IMR-90 (cell line): ENCODE measurements around the gene NOA1. TPM values are rescaled to one million over a fixed set of nuclear protein-coding genes. Genes with fewer than 3 reads are reported as not detected.

Source experiments
- ATAC-seq: fragments of 200-7000 bp; cut with Tn5 transposase; 2 replicates; pipeline ENCODE4 v1.9.1; 2020; ENCODE audit warnings: low read depth, mild to moderate bottlenecking, moderate library complexity
- BruUV-seq: library from RNA; stranded (reverse); fragments of 400-500 nt; replicated peaks from 2 replicates; lab custom pipeline; 2021; lab: Mats Ljungman, UMichigan
- CTCF ChIA-PET: fragments of 300-600 bp; formaldehyde crosslinking; extraction: SDS; loops from one replicate; lab custom pipeline; 2021; ENCODE audit warnings: antibody characterized with exemption; lab: Yijun Ruan, JAX
- POLR2A ChIA-PET: fragments of 300-600 bp; sonication (Branson Sonifier 250); formaldehyde crosslinking; loops from one replicate; lab custom pipeline; 2022; ENCODE audit warnings: antibody characterized with exemption; ENCODE audit not compliant: unreplicated experiment; lab: Charles Lee
- DNase-seq: peaks from one replicate; pipeline ENCODE4 v3.0.0; 2013
- H2AFZ ChIP-seq: replicated peaks from 2 replicates; pipeline ENCODE3; 2013; ENCODE audit warnings: low read length, mild to moderate bottlenecking; ENCODE audit not compliant: poor library complexity
- H2AK5ac ChIP-seq: 2 replicates; pipeline ENCODE4 v1.6.1; 2013; ENCODE audit warnings: low read depth, low read length, inconsistent platforms
- H2AK9ac ChIP-seq: replicated peaks from 2 replicates; pipeline ENCODE3; 2013; ENCODE audit warnings: mild to moderate bottlenecking, low read depth, low read length, moderate library complexity; ENCODE audit not compliant: poor library complexity
- H2BK120ac ChIP-seq: 2 replicates; pipeline ENCODE4 v1.6.1; 2013; ENCODE audit warnings: low read depth, low read length, inconsistent platforms
- H2BK15ac ChIP-seq: 3 replicates; pipeline ENCODE4 v1.6.1; 2013; ENCODE audit warnings: low read depth, low read length, inconsistent platforms
- H2BK20ac ChIP-seq: 2 replicates; pipeline ENCODE4 v1.6.1; 2013; ENCODE audit warnings: low read depth, mild to moderate bottlenecking, inconsistent platforms, low read length, moderate library complexity
- H2BK5ac ChIP-seq: 2 replicates; pipeline ENCODE4 v1.6.1; 2013; ENCODE audit warnings: mild to moderate bottlenecking, low read depth, low read length, inconsistent platforms; ENCODE audit not compliant: poor library complexity, severe bottlenecking
- H3K14ac ChIP-seq: replicated peaks from 2 replicates; pipeline ENCODE4 v1.6.1; 2013; ENCODE audit warnings: low read depth, low read length, inconsistent platforms
- H3K18ac ChIP-seq: 2 replicates; pipeline ENCODE4 v1.6.1; 2013; ENCODE audit warnings: low read depth, low read length, control low read depth
- H3K23ac ChIP-seq: 2 replicates; pipeline ENCODE4 v1.6.1; 2013; ENCODE audit warnings: low read depth, low read length, inconsistent platforms
- H3K27ac ChIP-seq: 2 replicates; pipeline ENCODE4 v1.5.1; 2013; ENCODE audit warnings: mild to moderate bottlenecking, control low read depth, low read length; ENCODE audit not compliant: insufficient read depth
- H3K27me3 ChIP-seq: 2 replicates; pipeline ENCODE4 v1.6.1; 2013; ENCODE audit warnings: low read length; ENCODE audit not compliant: control insufficient read depth, insufficient read depth
- H3K36me3 ChIP-seq: 2 replicates; pipeline ENCODE4 v1.6.1; 2013; ENCODE audit warnings: low read length, mixed read lengths; ENCODE audit not compliant: control insufficient read depth, insufficient read depth
- H3K4ac ChIP-seq: 2 replicates; pipeline ENCODE4 v1.6.1; 2013; ENCODE audit warnings: low read depth, low read length, inconsistent platforms
- H3K4me1 ChIP-seq: 2 replicates; pipeline ENCODE4 v1.6.1; 2013; ENCODE audit warnings: low read length, mixed read lengths; ENCODE audit not compliant: control insufficient read depth, insufficient read depth
- H3K4me2 ChIP-seq: 2 replicates; pipeline ENCODE4 v1.6.1; 2013; ENCODE audit warnings: low read depth, mild to moderate bottlenecking, control low read depth, low read length, moderate library complexity
- H3K4me3 ChIP-seq: 2 replicates; pipeline ENCODE4 v1.5.1; 2013; ENCODE audit warnings: low read depth, mild to moderate bottlenecking, control low read depth, low read length, moderate library complexity; ENCODE audit not compliant: insufficient read depth
- H3K56ac ChIP-seq: 2 replicates; pipeline ENCODE4 v1.6.1; 2013; ENCODE audit warnings: low read length, inconsistent platforms; ENCODE audit not compliant: insufficient read depth; ENCODE audit errors: extremely low read depth
- H3K79me1 ChIP-seq, 2 experiments: 2 replicates each; pipeline ENCODE4 v1.6.1; 2013; ENCODE audit warnings: low read length in 2 of 2, inconsistent platforms in 1 of 2, low read depth in 1 of 2
- H3K9ac ChIP-seq: 2 replicates; pipeline ENCODE4 v1.6.1; 2013; ENCODE audit warnings: low read depth, low read length, control low read depth
- H3K9me1 ChIP-seq: 2 replicates; pipeline ENCODE4 v1.6.1; 2013; ENCODE audit warnings: low read length, inconsistent platforms; ENCODE audit not compliant: insufficient read depth
- H3K9me3 ChIP-seq: 2 replicates; pipeline ENCODE4 v1.6.1; 2013; ENCODE audit warnings: low read length; ENCODE audit not compliant: control insufficient read depth, insufficient read depth
- H4K20me1 ChIP-seq: 2 replicates; pipeline ENCODE4 v1.6.1; 2013; ENCODE audit warnings: low read length, inconsistent platforms; ENCODE audit not compliant: insufficient read depth
- H4K5ac ChIP-seq: 2 replicates; pipeline ENCODE4 v1.6.1; 2013; ENCODE audit warnings: mild to moderate bottlenecking, low read depth, low read length, control low read depth
- H4K8ac ChIP-seq, 2 experiments: 2 replicates each; pipeline ENCODE4 v1.6.1; 2013; ENCODE audit warnings: low read depth in 2 of 2, low read length in 2 of 2, control low read depth in 1 of 2, inconsistent platforms in 1 of 2
- H4K91ac ChIP-seq: 2 replicates; pipeline ENCODE4 v1.6.1; 2013; ENCODE audit warnings: low read depth, low read length, inconsistent platforms; ENCODE audit not compliant: insufficient read depth
- BHLHE40 ChIP-seq: fragments of 150-350 bp; IDR thresholded peaks from 2 replicates; pipeline ENCODE4 v1.6.1; 2016; ENCODE audit warnings: mild to moderate bottlenecking, low read depth, low read length
- CEBPB ChIP-seq: IDR thresholded peaks from 2 replicates; pipeline ENCODE4 v1.6.1; 2012; ENCODE audit warnings: low read depth, low read length, improper control_type of control experiment
- FOS ChIP-seq: fragments of 150-350 bp; IDR thresholded peaks from 2 replicates; pipeline ENCODE4 v1.6.1; 2016; ENCODE audit warnings: low read depth, low read length
- MAFK ChIP-seq: IDR thresholded peaks from 2 replicates; pipeline ENCODE4 v1.6.1; 2012; ENCODE audit warnings: low read depth, low read length, improper control_type of control experiment
- MAZ ChIP-seq: IDR thresholded peaks from 2 replicates; pipeline ENCODE4 v1.6.1; 2012; ENCODE audit warnings: low read depth, mild to moderate bottlenecking, low read length, improper control_type of control experiment, moderate library complexity, borderline replicate concordance
- RCOR1 ChIP-seq: IDR thresholded peaks from 2 replicates; pipeline ENCODE4 v1.6.1; 2012; ENCODE audit warnings: mild to moderate bottlenecking, low read length, improper control_type of control experiment; ENCODE audit not compliant: insufficient replicate concordance
- RFX5 ChIP-seq: IDR thresholded peaks from 2 replicates; pipeline ENCODE4 v1.8.0; 2012; ENCODE audit warnings: low read depth, mild to moderate bottlenecking, low read length, moderate library complexity
- WGBS, 2 experiments: methylation state at CpG; one replicate each; pipeline versions ENCODE4 v1.1.5 to v1.1.7; 2013; ENCODE audit warnings: missing lambda C conversion rate in 2 of 2; ENCODE audit not compliant: insufficient read length in 1 of 2; ENCODE audit errors: extremely low coverage in 2 of 2; 5-methylcytosine and 5-hydroxymethylcytosine counted together
- dilution Hi-C: fragments of 300-500 bp; cut with HindIII; formaldehyde crosslinking; loops from one replicate; pipeline ENCODE4 v1.14.3; 2018; ENCODE audit warnings: low sequenced_read_pairs; ENCODE audit not compliant: unreplicated experiment
- in situ Hi-C: fragments of 300-500 bp; cut with MboI; formaldehyde crosslinking; loops from 3 replicates; pipeline ENCODE4 v1.14.3; 2019; ENCODE audit warnings: low sequenced_read_pairs, inconsistent platforms, mixed read lengths
- intact Hi-C: fragments of 100-400 bp; cut with micrococcal nuclease; formaldehyde crosslinking; loops from 2 replicates; pipeline ENCODE4 v1.10.0; 2022
- polyA plus RNA-seq, 3 experiments: library from polyadenylated mRNA; depleted of rRNA; stranded (reverse); fragments of >200 nt; gene quantifications; 2 replicates each; pipeline ENCODE4 v1.2.3, GENCODE V29; 2012; ENCODE audit warnings: low replicate concordance in 1 of 3
- total RNA-seq: library from RNA; depleted of rRNA; stranded (reverse); fragments of >200 nt; gene quantifications from 2 replicates; pipeline ENCODE4 v1.2.3, GENCODE V29; 2012
- TF ChIP-seq, protein P1 (sequence below): fragments of 150-350 bp; IDR thresholded peaks from 2 replicates; pipeline ENCODE4 v1.6.1; 2016; ENCODE audit warnings: low read depth, mild to moderate bottlenecking, low read length, moderate library complexity, borderline replicate concordance

NOA1 gene
- total and polyA plus RNA-seq, 2 of the 4 experiments (the other 2 are of a cell fraction): 10.4 to 10.8 TPM

DNA sequence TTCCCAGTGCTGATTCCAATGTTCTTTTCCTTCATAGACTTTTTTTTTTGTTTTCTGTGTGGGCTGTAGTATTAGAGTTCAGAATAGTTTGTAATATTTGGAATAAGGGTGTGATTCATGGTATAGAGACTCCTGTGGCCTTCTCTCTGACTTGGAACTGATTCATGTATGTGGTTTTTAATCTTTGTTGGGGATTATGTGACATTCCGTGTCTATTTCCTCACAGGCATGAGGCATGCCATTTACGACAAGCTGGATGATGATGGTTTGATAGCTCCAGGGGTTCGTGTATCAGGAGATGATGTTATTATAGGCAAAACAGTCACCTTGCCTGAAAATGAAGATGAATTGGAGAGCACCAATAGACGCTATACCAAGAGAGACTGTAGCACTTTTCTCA lies 45.7 kb upstream of the NOA1 start:
- no peak overlapping the region for H4K91ac ChIP-seq
- H3K4ac ChIP-seq: 0 out of 2 replicates have a peak overlapping the region, but pooled peaks have one; percentile 42
- H3K14ac ChIP-seq: no peak overlapping the region
- H4K20me1 ChIP-seq: peaks cover 3% of the 10 kb centered on the region; the same call in 1 of the 2 replicates
- no peak overlapping the region for H3K4me3 ChIP-seq
- H4K5ac ChIP-seq: no peak overlapping the region
- H3K36me3 ChIP-seq: peaks cover 34% of the 10 kb centered on the region
- 6% methylated on average over 3 of the region's 4 CpGs; no CpG with 5 or more reads in 1 of the 2 experiments for WGBS, 2 experiments
- ChIA-PET POLR2A (interaction anchor here (0.8 kb wide), 1 partner anchor 61 kb away, joined by 5 read pairs; no protein-coding TSS in a partner anchor), CTCF (interaction anchor here (1.2 to 1.6 kb wide), 3 partner anchors 15 to 140 kb away, joined by 3 to 4 read pairs (median 4); partner anchors contain the start of gene IGFBP7)
- H2BK20ac ChIP-seq: peak overlapping the region; percentile 64
- peak overlapping the region; percentile 8; the same call in 1 of the 2 replicates for H3K27ac ChIP-seq
- H3K9ac ChIP-seq: no peak overlapping the region
- no peak overlapping the region for H3K23ac ChIP-seq
- in situ Hi-C loops (no loop called here), intact Hi-C loops (loop anchor here (5.0 kb wide), 1 partner anchor 84 kb away; no protein-coding TSS in a partner anchor), dilution Hi-C loops (no loop called here)
- no peak overlapping the region for H2BK120ac ChIP-seq
- H2AK5ac ChIP-seq: no peak overlapping the region
- H2AK9ac ChIP-seq: no peak overlapping the region
- TF ChIP-seq BHLHE40 (peak; percentile 71), MAFK (no peak; the same call in 1 of the 2 replicates), RCOR1 (peak; percentile 54), RFX5 (no peak), MAZ (no peak), FOS (peak; percentile 88), CEBPB (peak; percentile 91)
- TF ChIP-seq, protein P1, sequence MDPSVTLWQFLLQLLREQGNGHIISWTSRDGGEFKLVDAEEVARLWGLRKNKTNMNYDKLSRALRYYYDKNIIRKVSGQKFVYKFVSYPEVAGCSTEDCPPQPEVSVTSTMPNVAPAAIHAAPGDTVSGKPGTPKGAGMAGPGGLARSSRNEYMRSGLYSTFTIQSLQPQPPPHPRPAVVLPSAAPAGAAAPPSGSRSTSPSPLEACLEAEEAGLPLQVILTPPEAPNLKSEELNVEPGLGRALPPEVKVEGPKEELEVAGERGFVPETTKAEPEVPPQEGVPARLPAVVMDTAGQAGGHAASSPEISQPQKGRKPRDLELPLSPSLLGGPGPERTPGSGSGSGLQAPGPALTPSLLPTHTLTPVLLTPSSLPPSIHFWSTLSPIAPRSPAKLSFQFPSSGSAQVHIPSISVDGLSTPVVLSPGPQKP: no peak
- H2BK5ac ChIP-seq: peak overlapping the region; percentile 88
- H3K56ac ChIP-seq: no peak overlapping the region
- H2BK15ac ChIP-seq: no peak overlapping the region
- no peaks in the 10 kb centered on the region for H3K9me3 ChIP-seq
- H3K4me2 ChIP-seq: no peak overlapping the region
- peaks cover 2% of the 10 kb centered on the region; the same call in 1 of the 2 replicates for H3K9me1 ChIP-seq
- H3K18ac ChIP-seq: no peak overlapping the region
- peaks cover 7 to 32% of the 10 kb centered on the region in 2 experiments for H3K79me1 ChIP-seq
- no peak overlapping the region for H2AFZ ChIP-seq
- DNase-seq: peak; percentile 97
- peak overlapping the region in 1 of 2 experiments; percentile 52; a peak in 1 of 4 replicates for H4K8ac ChIP-seq
- TSS peak; percentile 56 for BruUV-seq
- no peaks in the 10 kb centered on the region for H3K27me3 ChIP-seq
- peak; percentile 73 for ATAC-seq
- H3K4me1 ChIP-seq: peaks cover 8% of the 10 kb centered on the region
